Loucy (cell line): Measurements from ENCODE around the gene ETFB.

Source experiments
- H2AFZ ChIP-seq: fragments of 200-600 bp; sonication (generic); 2 replicates; pipeline ENCODE4 v1.6.0; 2016; ENCODE audit warnings: antibody characterized with exemption, mild to moderate bottlenecking, low read length, moderate library complexity
- H3F3A ChIP-seq: fragments of 200-600 bp; 2 replicates; pipeline ENCODE4 v1.6.0; 2016; ENCODE audit warnings: antibody characterized with exemption, low read depth, mild to moderate bottlenecking
- H3K27me3 ChIP-seq: fragments of 200-600 bp; sonication (generic); 2 replicates; pipeline ENCODE4 v1.6.1; 2014; ENCODE audit warnings: low read length, mild to moderate bottlenecking; ENCODE audit not compliant: insufficient read depth, poor library complexity, severe bottlenecking
- H3K36me3 ChIP-seq: fragments of 200-600 bp; sonication (generic); 2 replicates; pipeline ENCODE4 v1.6.1; 2016; ENCODE audit warnings: low read length; ENCODE audit not compliant: insufficient read depth
- H3K4me1 ChIP-seq: fragments of 200-600 bp; sonication (generic); 2 replicates; pipeline ENCODE4 v1.5.1; 2014; ENCODE audit warnings: low read length, mild to moderate bottlenecking; ENCODE audit not compliant: insufficient read depth, poor library complexity, severe bottlenecking
- H3K4me2 ChIP-seq: fragments of 200-600 bp; sonication (generic); 2 replicates; pipeline ENCODE4 v1.6.0; 2014; ENCODE audit warnings: antibody characterized with exemption, low read length, low read depth, mild to moderate bottlenecking; ENCODE audit not compliant: poor library complexity, severe bottlenecking
- H3K4me3 ChIP-seq: fragments of 200-600 bp; sonication (generic); 2 replicates; pipeline ENCODE4 v1.5.1; 2014; ENCODE audit warnings: low read length, mild to moderate bottlenecking, mixed read lengths; ENCODE audit not compliant: poor library complexity, severe bottlenecking
- H3K79me2 ChIP-seq: fragments of 200-600 bp; sonication (generic); 2 replicates; pipeline ENCODE4 v1.6.1; 2014; ENCODE audit warnings: low read length; ENCODE audit not compliant: insufficient read depth
- H3K9ac ChIP-seq: fragments of 200-600 bp; sonication (generic); 2 replicates; pipeline ENCODE4 v1.6.0; 2014; ENCODE audit warnings: mild to moderate bottlenecking, low read depth, low read length, moderate library complexity; ENCODE audit not compliant: poor library complexity, severe bottlenecking
- H3K9me2 ChIP-seq: fragments of 200-600 bp; sonication (generic); replicated peaks from 2 replicates; pipeline ENCODE4 v1.6.1; 2016; ENCODE audit warnings: low read depth, low read length, mixed read lengths
- H3K9me3 ChIP-seq: fragments of 200-600 bp; sonication (generic); 2 replicates; pipeline ENCODE4 v1.6.1; 2014; ENCODE audit warnings: mild to moderate bottlenecking, antibody characterized with exemption, low read length, low read depth; ENCODE audit not compliant: insufficient read depth
- H4K20me1 ChIP-seq: fragments of 200-600 bp; sonication (generic); 2 replicates; pipeline ENCODE4 v1.6.0; 2014; ENCODE audit warnings: antibody characterized with exemption, low read length, mild to moderate bottlenecking; ENCODE audit not compliant: insufficient read depth, poor library complexity, severe bottlenecking
- CTCF ChIP-seq: fragments of 200-600 bp; sonication (generic); conservative IDR thresholded peaks from 2 replicates; pipeline ENCODE4 v1.5.1; 2014; ENCODE audit warnings: mild to moderate bottlenecking, antibody characterized with exemption, low read length
- EZH2phosphoT487 ChIP-seq: fragments of 200-600 bp; IDR thresholded peaks from 2 replicates; pipeline ENCODE4 v1.6.1; 2018; ENCODE audit warnings: antibody characterized with exemption, mild to moderate bottlenecking, moderate library complexity, borderline replicate concordance

ETFB gene

GRCh38 chr19:51305479-51305878 lies 60.7 kb downstream of the ETFB start:
- H3K27me3 ChIP-seq = no peaks in the 10 kb centered on the region
- H3K9me3 ChIP-seq = peaks cover 10% of the 10 kb centered on the region; the same call in 1 of the 2 replicates
- H3F3A ChIP-seq = no peaks in the 10 kb centered on the region
- no peaks in the 10 kb centered on the region for H3K4me1 ChIP-seq
- no peaks in the 10 kb centered on the region for H3K36me3 ChIP-seq
- H2AFZ ChIP-seq = no peak overlapping the region
- no peaks in the 10 kb centered on the region for H4K20me1 ChIP-seq
- TF ChIP-seq CTCF (no peak), EZH2phosphoT487 (no peak)
- no peak overlapping the region for H3K4me2 ChIP-seq
- no peaks in the 10 kb centered on the region for H3K79me2 ChIP-seq
- no peaks in the 10 kb centered on the region; the same call in 1 of the 2 replicates for H3K9me2 ChIP-seq
- H3K9ac ChIP-seq = no peak overlapping the region
- no peak overlapping the region for H3K4me3 ChIP-seq

- Histone ChIP-seq H2AFZ (no peak overlapping the region), H3K36me3 (no peaks in the 10 kb centered on the region), H3K9ac (no peak overlapping the region), H3K4me1 (no peaks in the 10 kb centered on the region), H3K79me2 (no peaks in the 10 kb centered on the region), H3K27me3 (no peaks in the 10 kb centered on the region), H3K4me2 (no peak overlapping the region), H4K20me1 (no peaks in the 10 kb centered on the region), H3K9me3 (peaks cover 4% of the 10 kb centered on the region; the same call in 1 of the 2 replicates), H3K4me3 (no peak overlapping the region), H3K9me2 (no peaks in the 10 kb centered on the region), H3F3A (no peaks in the 10 kb centered on the region)
- TF ChIP-seq CTCF (no peak), EZH2phosphoT487 (no peak)
Measured at GRCh38 chr19:51301266-51301665, 64.9 kb downstream of the ETFB start.

GRCh38 chr19:51297406-51297805 lies 68.8 kb downstream of the ETFB start:
- no peaks in the 10 kb centered on the region for H3K9me2 ChIP-seq
- no peaks in the 10 kb centered on the region for H3F3A ChIP-seq
- no peak overlapping the region for H2AFZ ChIP-seq
- no peaks in the 10 kb centered on the region for H3K36me3 ChIP-seq
- no peaks in the 10 kb centered on the region for H3K79me2 ChIP-seq
- H3K4me1 ChIP-seq = no peaks in the 10 kb centered on the region
- TF ChIP-seq EZH2phosphoT487 = no peak
- TF ChIP-seq CTCF = no peak
- H3K9ac ChIP-seq = no peak overlapping the region
- H3K4me3 ChIP-seq = no peak overlapping the region
- no peak overlapping the region for H3K4me2 ChIP-seq
- no peaks in the 10 kb centered on the region for H3K9me3 ChIP-seq
- H4K20me1 ChIP-seq = no peaks in the 10 kb centered on the region
- H3K27me3 ChIP-seq = no peaks in the 10 kb centered on the region
